NB4 (cell line): Measurements from ENCODE around the gene IFT81.
"Not testable (repeated sequence)": the region's sequence is repeated elsewhere in the genome, so short reads cannot be mapped to it uniquely, and the experiment has no call there.

Experiments
- DNase-seq: peaks from one replicate; pipeline ENCODE4 v3.0.0; 2010; ENCODE audit warnings: low read depth
- H3K4me3 ChIP-seq: one replicate; pipeline ENCODE4 v1.5.1; 2011; ENCODE audit warnings: mild to moderate bottlenecking, low read depth, low read length, moderate library complexity
- CTCF ChIP-seq: IDR thresholded peaks from one replicate; pipeline ENCODE4 v1.5.1; 2012; ENCODE audit warnings: low read depth, low read length
- MAX ChIP-seq: IDR thresholded peaks from 2 replicates; pipeline ENCODE4 v1.6.1; 2011; ENCODE audit warnings: low read depth, low read length
- MYC ChIP-seq: IDR thresholded peaks from 2 replicates; pipeline ENCODE4 v1.6.1; 2011; ENCODE audit warnings: low read depth, low read length
- POLR2A ChIP-seq: IDR thresholded peaks from 2 replicates; pipeline ENCODE4 v1.6.1; 2011; ENCODE audit warnings: mild to moderate bottlenecking; ENCODE audit not compliant: insufficient read length; ENCODE audit errors: extremely low read depth

The IFT81 gene

GRCh38 chr12:110112335-110112660 is 11.9 kb upstream of the IFT81 start:
- H3K4me3 ChIP-seq: no peak overlapping the region
- TF ChIP-seq MYC (no peak), CTCF (no peak), POLR2A (no peak), MAX (no peak)
- DNase-seq: no peak

GRCh38 chr12:110114528-110114937 is 9.6 kb upstream of the IFT81 start:
- TF ChIP-seq POLR2A (no peak), MYC (no peak), CTCF (no peak), MAX (no peak)
- DNase-seq: no peak
- H3K4me3 ChIP-seq: no peak overlapping the region

GRCh38 chr12:110115675-110116074 is 8.5 kb upstream of the IFT81 start:
- DNase-seq: no peak
- H3K4me3 ChIP-seq: no peak overlapping the region
- TF ChIP-seq MAX: no peak

- TF ChIP-seq MYC (no peak), MAX (no peak), CTCF (no peak), POLR2A (no peak)
- H3K4me3 ChIP-seq: no peak overlapping the region
- no peak for DNase-seq
Measured at GRCh38 chr12:110116623-110117022, 7.5 kb upstream of the IFT81 start.

- not testable (repeated sequence) for DNase-seq, H3K4me3 ChIP-seq
Measured at GRCh38 chr12:110117210-110117609, 6.9 kb upstream of the IFT81 start.

GRCh38 chr12:110117956-110118685 is 6.0 kb upstream of the IFT81 start:
- TF ChIP-seq MYC: no peak
- no peak for TF ChIP-seq CTCF
- TF ChIP-seq MAX: no peak
- no peak for TF ChIP-seq POLR2A
- H3K4me3 ChIP-seq: no peak overlapping the region
- DNase-seq: no peak

GRCh38 chr12:110122929-110123328 is 1.2 kb upstream of the IFT81 start:
- DNase-seq: no peak
- H3K4me3 ChIP-seq: no peak overlapping the region
- TF ChIP-seq MAX: no peak
- TF ChIP-seq MYC: no peak
- no peak for TF ChIP-seq CTCF
- no peak for TF ChIP-seq POLR2A
